HEK293 (cell line): ENCODE results near the gene IQCF6.

Experiments used
- CTCF ChIA-PET: fragments of 350-600 bp; formaldehyde crosslinking; extraction: SDS; loops from one replicate; lab custom pipeline; 2021; ENCODE audit warnings: antibody characterized with exemption; lab: Yijun Ruan, JAX
- POLR2A ChIA-PET: fragments of 300-600 bp; formaldehyde crosslinking; extraction: SDS; loops from one replicate; lab custom pipeline; 2020; ENCODE audit warnings: antibody characterized with exemption, inconsistent platforms; lab: Yijun Ruan, JAX
- H3K27ac ChIP-seq: fragments of 200-500 bp; sonication (Bioruptor generic); 2 replicates; pipeline ENCODE4 v1.5.1; 2014; ENCODE audit warnings: low read depth, low read length, control low read depth, inconsistent platforms; ENCODE audit errors: extremely low read depth
- H3K36me3 ChIP-seq, 2 experiments: fragments of 200-500 bp in 1 of 2; sonication (Bioruptor generic) in 1 of 2; 1 replicate in 1 of 2; 2 replicates in 1 of 2; pipeline ENCODE4 v1.5.1; 2014 to 2017; ENCODE audit warnings: inconsistent platforms in 2 of 2, low read length in 2 of 2; ENCODE audit not compliant: control insufficient read depth in 2 of 2, insufficient read depth in 1 of 2
- H3K4me1 ChIP-seq: fragments of 200-500 bp; sonication (Bioruptor generic); 2 replicates; pipeline ENCODE4 v1.5.1; 2014; ENCODE audit warnings: mild to moderate bottlenecking, low read length, inconsistent platforms; ENCODE audit not compliant: control insufficient read depth, insufficient read depth
- H3K4me3 ChIP-seq: 2 replicates; pipeline ENCODE4 v1.5.1; 2011; ENCODE audit warnings: low read depth, mild to moderate bottlenecking, control low read depth, low read length, moderate library complexity
- H3K9me3 ChIP-seq: fragments of 200-500 bp; sonication (Bioruptor generic); 2 replicates; pipeline ENCODE4 v1.5.1; 2014; ENCODE audit warnings: low read depth, low read length, inconsistent platforms; ENCODE audit not compliant: control insufficient read depth, insufficient read depth
- KLF1 ChIP-seq: fragments of 450-650 bp; formaldehyde crosslinking; IDR thresholded peaks from 2 replicates; pipeline ENCODE4 v1.5.1; 2016; ENCODE audit warnings: missing biosample characterization, missing genetic modification characterization
- KLF16 ChIP-seq: fragments of 450-650 bp; formaldehyde crosslinking; IDR thresholded peaks from 2 replicates; pipeline ENCODE4 v1.5.1; 2017; ENCODE audit warnings: missing biosample characterization, missing genetic modification characterization
- RBAK ChIP-seq: fragments of 450-650 bp; formaldehyde crosslinking; IDR thresholded peaks from 2 replicates; pipeline ENCODE4 v1.5.1; 2016; ENCODE audit warnings: missing biosample characterization, missing genetic modification characterization
- ZNF138 ChIP-seq: fragments of 450-650 bp; formaldehyde crosslinking; IDR thresholded peaks from 2 replicates; pipeline ENCODE4 v1.5.1; 2016; ENCODE audit warnings: missing biosample characterization, missing genetic modification characterization, borderline replicate concordance
- ZNF146 ChIP-seq: fragments of 450-650 bp; formaldehyde crosslinking; IDR thresholded peaks from 2 replicates; pipeline ENCODE4 v1.5.1; 2016; ENCODE audit warnings: missing biosample characterization, missing genetic modification characterization
- ZNF501 ChIP-seq: fragments of 450-650 bp; formaldehyde crosslinking; IDR thresholded peaks from 2 replicates; pipeline ENCODE4 v1.5.1; 2016; ENCODE audit warnings: missing biosample characterization, missing genetic modification characterization
- ZNF530 ChIP-seq: fragments of 450-650 bp; formaldehyde crosslinking; IDR thresholded peaks from 2 replicates; pipeline ENCODE4 v1.5.1; 2016; ENCODE audit warnings: low read depth, missing biosample characterization, missing genetic modification characterization
- ZNF585B ChIP-seq: fragments of 450-650 bp; formaldehyde crosslinking; IDR thresholded peaks from 2 replicates; pipeline ENCODE4 v1.5.1; 2016; ENCODE audit warnings: missing biosample characterization, missing genetic modification characterization
- ZNF654 ChIP-seq: fragments of 450-650 bp; formaldehyde crosslinking; IDR thresholded peaks from 2 replicates; pipeline ENCODE4 v1.5.1; 2016; ENCODE audit warnings: low read depth, missing biosample characterization, missing genetic modification characterization
- ZNF777 ChIP-seq: fragments of 450-650 bp; formaldehyde crosslinking; IDR thresholded peaks from 2 replicates; pipeline ENCODE4 v1.5.1; 2017; ENCODE audit warnings: missing biosample characterization, missing genetic modification characterization, borderline replicate concordance
- ZNF791 ChIP-seq: fragments of 450-650 bp; formaldehyde crosslinking; IDR thresholded peaks from 2 replicates; pipeline ENCODE4 v1.5.1; 2016; ENCODE audit warnings: missing biosample characterization, missing genetic modification characterization
- TF ChIP-seq, protein P1 (sequence below): fragments of 450-650 bp; formaldehyde crosslinking; IDR thresholded peaks from 2 replicates; pipeline ENCODE4 v1.5.1; 2016; ENCODE audit warnings: missing biosample characterization, missing genetic modification characterization
- TF ChIP-seq, protein P2 (sequence below): fragments of 450-650 bp; formaldehyde crosslinking; IDR thresholded peaks from 2 replicates; pipeline ENCODE4 v1.5.1; 2017; ENCODE audit warnings: missing biosample characterization, missing genetic modification characterization
- TF ChIP-seq, protein P3 (sequence below): fragments of 450-650 bp; formaldehyde crosslinking; IDR thresholded peaks from 2 replicates; pipeline ENCODE4 v1.5.1; 2016; ENCODE audit warnings: missing biosample characterization, missing genetic modification characterization
- TF ChIP-seq, protein P4 (sequence below): fragments of 450-650 bp; formaldehyde crosslinking; IDR thresholded peaks from 2 replicates; pipeline ENCODE4 v1.5.1; 2016; ENCODE audit warnings: missing biosample characterization, missing genetic modification characterization

Gene IQCF6

DNA sequence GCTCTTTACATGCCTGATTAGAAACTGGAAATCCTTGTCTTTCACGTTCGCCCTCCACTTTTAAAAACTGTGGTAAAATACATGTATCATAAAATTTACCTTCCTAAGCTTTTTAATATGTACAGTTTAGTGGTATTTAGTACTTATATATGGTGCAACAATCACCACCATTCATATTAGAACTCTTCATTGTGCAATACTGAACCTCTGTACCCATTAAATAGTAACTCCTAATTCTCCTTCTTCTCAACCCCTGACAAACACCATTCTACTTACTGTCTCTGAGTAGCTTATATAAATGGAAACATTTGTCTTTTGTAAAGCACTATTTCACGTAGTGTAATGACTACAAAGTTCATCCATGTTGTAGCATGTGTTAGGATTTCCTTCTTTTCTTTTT lies 44.0 kb downstream of the IQCF6 start (continued):
- TF ChIP-seq, protein P1, sequence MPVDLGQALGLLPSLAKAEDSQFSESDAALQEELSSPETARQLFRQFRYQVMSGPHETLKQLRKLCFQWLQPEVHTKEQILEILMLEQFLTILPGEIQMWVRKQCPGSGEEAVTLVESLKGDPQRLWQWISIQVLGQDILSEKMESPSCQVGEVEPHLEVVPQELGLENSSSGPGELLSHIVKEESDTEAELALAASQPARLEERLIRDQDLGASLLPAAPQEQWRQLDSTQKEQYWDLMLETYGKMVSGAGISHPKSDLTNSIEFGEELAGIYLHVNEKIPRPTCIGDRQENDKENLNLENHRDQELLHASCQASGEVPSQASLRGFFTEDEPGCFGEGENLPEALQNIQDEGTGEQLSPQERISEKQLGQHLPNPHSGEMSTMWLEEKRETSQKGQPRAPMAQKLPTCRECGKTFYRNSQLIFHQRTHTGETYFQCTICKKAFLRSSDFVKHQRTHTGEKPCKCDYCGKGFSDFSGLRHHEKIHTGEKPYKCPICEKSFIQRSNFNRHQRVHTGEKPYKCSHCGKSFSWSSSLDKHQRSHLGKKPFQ = no peak
- TF ChIP-seq ZNF501 (no peak), KLF16 (tag by site-specific recombination) (no peak), RBAK (tag by site-specific recombination) (no peak), ZNF791 (tag by site-specific recombination) (no peak), ZNF138 (tag by site-specific recombination) (no peak), ZNF585B (no peak)

DNA sequence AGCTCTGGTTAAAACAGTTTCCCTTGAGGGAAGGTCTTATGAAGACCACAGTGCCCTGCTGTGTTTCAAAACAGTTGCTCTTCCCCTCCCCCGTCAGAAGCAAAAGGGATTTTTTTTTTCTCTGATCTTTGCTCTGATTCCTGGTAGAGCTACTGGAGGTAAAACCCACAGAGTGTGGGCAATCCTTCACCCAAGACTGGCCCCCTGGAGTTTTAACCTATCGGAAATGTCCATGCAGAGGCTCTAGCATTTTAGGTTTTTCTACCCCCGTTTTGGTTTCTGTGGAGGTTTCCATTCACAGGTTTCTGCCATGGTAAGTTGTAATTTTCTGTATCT lies 44.5 kb downstream of the IQCF6 start:
- Histone ChIP-seq H3K27ac (no peak overlapping the region), H3K9me3 (no peaks in the 10 kb centered on the region), H3K4me3 (no peak overlapping the region), H3K36me3 (no peaks in the 10 kb centered on the region), H3K4me1 (no peaks in the 10 kb centered on the region)
- TF ChIP-seq ZNF777 = no peak
- no peak for TF ChIP-seq ZNF530 (tag by site-specific recombination)
- TF ChIP-seq, protein P2, sequence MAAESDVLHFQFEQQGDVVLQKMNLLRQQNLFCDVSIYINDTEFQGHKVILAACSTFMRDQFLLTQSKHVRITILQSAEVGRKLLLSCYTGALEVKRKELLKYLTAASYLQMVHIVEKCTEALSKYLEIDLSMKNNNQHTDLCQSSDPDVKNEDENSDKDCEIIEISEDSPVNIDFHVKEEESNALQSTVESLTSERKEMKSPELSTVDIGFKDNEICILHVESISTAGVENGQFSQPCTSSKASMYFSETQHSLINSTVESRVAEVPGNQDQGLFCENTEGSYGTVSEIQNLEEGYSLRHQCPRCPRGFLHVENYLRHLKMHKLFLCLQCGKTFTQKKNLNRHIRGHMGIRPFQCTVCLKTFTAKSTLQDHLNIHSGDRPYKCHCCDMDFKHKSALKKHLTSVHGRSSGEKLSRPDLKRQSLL = no peak
- TF ChIP-seq, protein P3, sequence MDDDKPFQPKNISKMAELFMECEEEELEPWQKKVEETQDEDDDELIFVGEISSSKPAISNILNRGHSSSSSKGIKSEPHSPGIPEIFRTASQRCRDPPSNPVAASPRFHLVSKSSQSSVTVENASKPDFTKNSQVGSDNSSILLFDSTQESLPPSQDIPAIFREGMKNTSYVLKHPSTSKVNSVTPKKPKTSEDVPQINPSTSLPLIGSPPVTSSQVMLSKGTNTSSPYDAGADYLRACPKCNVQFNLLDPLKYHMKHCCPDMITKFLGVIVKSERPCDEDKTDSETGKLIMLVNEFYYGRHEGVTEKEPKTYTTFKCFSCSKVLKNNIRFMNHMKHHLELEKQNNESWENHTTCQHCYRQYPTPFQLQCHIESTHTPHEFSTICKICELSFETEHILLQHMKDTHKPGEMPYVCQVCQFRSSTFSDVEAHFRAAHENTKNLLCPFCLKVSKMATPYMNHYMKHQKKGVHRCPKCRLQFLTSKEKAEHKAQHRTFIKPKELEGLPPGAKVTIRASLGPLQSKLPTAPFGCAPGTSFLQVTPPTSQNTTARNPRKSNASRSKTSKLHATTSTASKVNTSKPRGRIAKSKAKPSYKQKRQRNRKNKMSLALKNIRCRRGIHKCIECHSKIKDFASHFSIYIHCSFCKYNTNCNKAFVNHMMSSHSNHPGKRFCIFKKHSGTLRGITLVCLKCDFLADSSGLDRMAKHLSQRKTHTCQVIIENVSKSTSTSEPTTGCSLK (tag by site-specific recombination) = no peak
- no peak for TF ChIP-seq ZNF654 (tag by site-specific recombination)
- TF ChIP-seq KLF1 (tag by site-specific recombination) = no peak
- CTCF ChIA-PET = interaction anchor here (1.0 kb wide), 2 partner anchors 15 to 85 kb away, joined by 3 to 4 read pairs; no protein-coding TSS in a partner anchor
- POLR2A ChIA-PET = no interaction called here

DNA sequence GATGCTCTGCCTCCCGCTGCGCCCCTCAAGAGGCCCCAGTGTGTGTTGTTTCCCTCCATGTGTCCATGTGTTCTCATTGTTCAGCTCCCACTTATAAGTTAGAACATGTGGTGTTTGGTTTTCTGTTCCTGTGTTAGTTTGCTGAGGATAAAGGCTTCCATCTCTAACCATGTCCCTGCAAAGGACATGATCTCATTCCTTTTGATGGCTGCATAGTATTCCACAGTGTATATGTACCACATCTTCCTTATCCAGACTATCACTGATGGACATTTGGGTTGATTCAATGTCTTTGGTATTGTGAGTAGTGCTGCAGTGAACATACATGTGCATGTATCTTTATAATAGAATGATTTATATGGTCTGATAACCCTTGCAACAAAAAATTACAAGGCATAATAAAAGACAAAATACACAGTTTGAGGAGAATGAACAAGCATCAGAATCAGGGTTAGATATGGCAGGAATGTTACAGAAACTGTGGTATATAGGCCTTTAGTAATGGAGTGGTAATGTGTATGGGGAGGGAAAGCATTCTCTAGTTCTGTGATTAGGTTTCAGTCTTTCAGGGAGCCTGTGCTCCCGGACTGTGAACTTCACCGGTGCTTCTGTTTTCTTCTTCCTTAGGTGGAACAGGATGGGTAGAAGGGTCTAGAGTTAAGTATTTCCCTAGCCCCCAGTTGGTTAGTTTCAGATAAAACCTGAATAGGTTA lies 45.0 kb downstream of the IQCF6 start:
- CTCF ChIA-PET = interaction anchor here (1.0 kb wide), 1 partner anchor 85 kb away, joined by 3 read pairs; no protein-coding TSS in a partner anchor
- Histone ChIP-seq H3K9me3 (no peaks in the 10 kb centered on the region), H3K27ac (no peak overlapping the region), H3K36me3 (no peaks in the 10 kb centered on the region), H3K4me1 (no peaks in the 10 kb centered on the region), H3K4me3 (no peak overlapping the region)
- TF ChIP-seq, protein P4, sequence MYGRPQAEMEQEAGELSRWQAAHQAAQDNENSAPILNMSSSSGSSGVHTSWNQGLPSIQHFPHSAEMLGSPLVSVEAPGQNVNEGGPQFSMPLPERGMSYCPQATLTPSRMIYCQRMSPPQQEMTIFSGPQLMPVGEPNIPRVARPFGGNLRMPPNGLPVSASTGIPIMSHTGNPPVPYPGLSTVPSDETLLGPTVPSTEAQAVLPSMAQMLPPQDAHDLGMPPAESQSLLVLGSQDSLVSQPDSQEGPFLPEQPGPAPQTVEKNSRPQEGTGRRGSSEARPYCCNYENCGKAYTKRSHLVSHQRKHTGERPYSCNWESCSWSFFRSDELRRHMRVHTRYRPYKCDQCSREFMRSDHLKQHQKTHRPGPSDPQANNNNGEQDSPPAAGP = no peak
- TF ChIP-seq ZNF146 (tag by site-specific recombination) = peak; percentile 66
- POLR2A ChIA-PET = no interaction called here
